ENCODE data around the gene WDR59.

GRCh38 chr16:74926805-74927204 is 58.1 kb downstream of the WDR59 start:
- TF ChIP-seq, protein P1, sequence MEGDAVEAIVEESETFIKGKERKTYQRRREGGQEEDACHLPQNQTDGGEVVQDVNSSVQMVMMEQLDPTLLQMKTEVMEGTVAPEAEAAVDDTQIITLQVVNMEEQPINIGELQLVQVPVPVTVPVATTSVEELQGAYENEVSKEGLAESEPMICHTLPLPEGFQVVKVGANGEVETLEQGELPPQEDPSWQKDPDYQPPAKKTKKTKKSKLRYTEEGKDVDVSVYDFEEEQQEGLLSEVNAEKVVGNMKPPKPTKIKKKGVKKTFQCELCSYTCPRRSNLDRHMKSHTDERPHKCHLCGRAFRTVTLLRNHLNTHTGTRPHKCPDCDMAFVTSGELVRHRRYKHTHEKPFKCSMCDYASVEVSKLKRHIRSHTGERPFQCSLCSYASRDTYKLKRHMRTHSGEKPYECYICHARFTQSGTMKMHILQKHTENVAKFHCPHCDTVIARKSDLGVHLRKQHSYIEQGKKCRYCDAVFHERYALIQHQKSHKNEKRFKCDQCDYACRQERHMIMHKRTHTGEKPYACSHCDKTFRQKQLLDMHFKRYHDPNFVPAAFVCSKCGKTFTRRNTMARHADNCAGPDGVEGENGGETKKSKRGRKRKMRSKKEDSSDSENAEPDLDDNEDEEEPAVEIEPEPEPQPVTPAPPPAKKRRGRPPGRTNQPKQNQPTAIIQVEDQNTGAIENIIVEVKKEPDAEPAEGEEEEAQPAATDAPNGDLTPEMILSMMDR (conservative IDR thresholded peaks at IDR 0.05; ENCODE audit: low read length) = no peak
- no peak for TF ChIP-seq EZH2phosphoT487 (IDR thresholded peaks at IDR 0.05; ENCODE audit: borderline replicate concordance)

Measured in Loucy (cell line).